Brain microvascular endothelial cell (primary cell): ENCODE data around the gene PC.

Source experiments
- DNase-seq: peaks from one replicate; pipeline ENCODE4 v3.0.0-alpha.2; 2020
- H3K27ac ChIP-seq: fragments of 250-450 bp; sonication (Bioruptor Pico); 2 replicates; pipeline ENCODE4 v1.5.1; 2020; ENCODE audit warnings: mild to moderate bottlenecking, moderate library complexity
- H3K27me3 ChIP-seq: fragments of 250-450 bp; sonication (Bioruptor Pico); replicated peaks from 2 replicates; pipeline ENCODE4 v1.5.1; 2020; ENCODE audit warnings: mild to moderate bottlenecking
- H3K36me3 ChIP-seq: fragments of 250-450 bp; sonication (Bioruptor Pico); replicated peaks from 2 replicates; pipeline ENCODE4 v1.5.1; 2020; ENCODE audit warnings: mild to moderate bottlenecking
- H3K4me3 ChIP-seq: 2 replicates; pipeline ENCODE4 v1.5.1; 2011; ENCODE audit warnings: low read depth, mild to moderate bottlenecking, control low read depth, low read length, moderate library complexity
- CTCF ChIP-seq: IDR thresholded peaks from 2 replicates; pipeline ENCODE4 v1.5.1; 2011; ENCODE audit warnings: low read depth, mild to moderate bottlenecking, moderate library complexity, low read length, control low read depth, inconsistent platforms; ENCODE audit errors: missing control alignments
- in situ Hi-C: cut with HindIII; loops from 2 replicates; pipeline ENCODE4 v1.10.0; 2017; ENCODE audit warnings: low sequenced_read_pairs, low pct_ligation_motif_present

PC gene

GRCh38 chr11:66882561-66883015, 75.6 kb downstream of the PC start:
- H3K4me3 ChIP-seq = no peak overlapping the region
- in situ Hi-C loops = no loop called here
- TF ChIP-seq CTCF = no peak
- no peaks in the 10 kb centered on the region for H3K36me3 ChIP-seq
- H3K27me3 ChIP-seq = no peaks in the 10 kb centered on the region
- no peak overlapping the region for H3K27ac ChIP-seq
- DNase-seq = no peak

- H3K27me3 ChIP-seq = no peaks in the 10 kb centered on the region
- no peak overlapping the region for H3K4me3 ChIP-seq
- DNase-seq = no peak
- TF ChIP-seq CTCF = no peak
- in situ Hi-C loops = no loop called here
- H3K27ac ChIP-seq = no peak overlapping the region
- no peaks in the 10 kb centered on the region for H3K36me3 ChIP-seq
Measured at GRCh38 chr11:66881927-66882452, 76.2 kb downstream of the PC start.

- H3K27me3 ChIP-seq = no peaks in the 10 kb centered on the region
- H3K27ac ChIP-seq = no peak overlapping the region
- no peak for TF ChIP-seq CTCF
- H3K36me3 ChIP-seq = no peaks in the 10 kb centered on the region
- no peak for DNase-seq
- no peak overlapping the region for H3K4me3 ChIP-seq
- in situ Hi-C loops = no loop called here
Measured at GRCh38 chr11:66881451-66881835, 76.7 kb downstream of the PC start.

GRCh38 chr11:66880496-66881450, 77.4 kb downstream of the PC start:
- in situ Hi-C loops = no loop called here
- H3K4me3 ChIP-seq = no peak overlapping the region
- H3K27me3 ChIP-seq = no peaks in the 10 kb centered on the region
- no peak for DNase-seq
- no peak for TF ChIP-seq CTCF
- H3K27ac ChIP-seq = no peak overlapping the region
- no peaks in the 10 kb centered on the region for H3K36me3 ChIP-seq

- H3K27ac ChIP-seq = no peak overlapping the region
- no peaks in the 10 kb centered on the region for H3K27me3 ChIP-seq
- H3K4me3 ChIP-seq = no peak overlapping the region
- DNase-seq = no peak
- TF ChIP-seq CTCF = no peak
- in situ Hi-C loops = no loop called here
- H3K36me3 ChIP-seq = no peaks in the 10 kb centered on the region
Measured at GRCh38 chr11:66879999-66880398, 78.2 kb downstream of the PC start.

GRCh38 chr11:66879583-66879982, 78.6 kb downstream of the PC start:
- Histone ChIP-seq H3K4me3 (no peak overlapping the region), H3K27ac (no peak overlapping the region), H3K36me3 (no peaks in the 10 kb centered on the region), H3K27me3 (no peaks in the 10 kb centered on the region)
- TF ChIP-seq CTCF = no peak
- in situ Hi-C loops = no loop called here
- DNase-seq = no peak
